GM19351 (cell line): Measurements from ENCODE around the gene CFAP73.
"Not testable (repeated sequence)": the region's sequence is repeated elsewhere in the genome, so short reads cannot be mapped to it uniquely, and the experiment has no call there.

Source experiments
- ATAC-seq: cut with Tn5 transposase; IDR thresholded peaks from one replicate; pipeline ENCODE4 v1.9.1; 2021; ENCODE audit warnings: mild to moderate bottlenecking, moderate library complexity; ENCODE audit not compliant: unreplicated experiment

The CFAP73 gene

GRCh38 chr12:113149361-113150150 lies at the start of gene CFAP73:
CFAP73 (plus strand) TSS chr12:113149724; CDS start chr12:113149858, 134 bp downstream.
- ATAC-seq = no peak

GRCh38 chr12:113099764-113100163 lies 49.8 kb upstream of the CFAP73 start:
- ATAC-seq = no peak

GRCh38 chr12:113101751-113102150 lies 47.8 kb upstream of the CFAP73 start:
- ATAC-seq = no peak

GRCh38 chr12:113102811-113103210 lies 46.7 kb upstream of the CFAP73 start:
- ATAC-seq = no peak

- no peak for ATAC-seq
Observed at GRCh38 chr12:113103756-113104450, 45.6 kb upstream of the CFAP73 start.

GRCh38 chr12:113104953-113105510 lies 44.5 kb upstream of the CFAP73 start:
- no peak for ATAC-seq

- ATAC-seq = no peak
Observed at GRCh38 chr12:113105606-113106271, 43.8 kb upstream of the CFAP73 start.

GRCh38 chr12:113106361-113106760 lies 43.2 kb upstream of the CFAP73 start:
- no peak for ATAC-seq

- no peak for ATAC-seq
Observed at GRCh38 chr12:113108308-113108707, 41.2 kb upstream of the CFAP73 start.

GRCh38 chr12:113109360-113109759 lies 40.2 kb upstream of the CFAP73 start:
- ATAC-seq = no peak

GRCh38 chr12:113109872-113110599 lies 39.5 kb upstream of the CFAP73 start:
- ATAC-seq = no peak

GRCh38 chr12:113111247-113111646 lies 38.3 kb upstream of the CFAP73 start:
- no peak for ATAC-seq

- ATAC-seq = no peak
Observed at GRCh38 chr12:113112043-113112899, 37.3 kb upstream of the CFAP73 start.

- no peak for ATAC-seq
Observed at GRCh38 chr12:113113397-113113796, 36.1 kb upstream of the CFAP73 start.

- no peak for ATAC-seq
Observed at GRCh38 chr12:113114447-113115178, 34.9 kb upstream of the CFAP73 start.

- no peak for ATAC-seq
Observed at GRCh38 chr12:113115455-113116126, 33.9 kb upstream of the CFAP73 start.

GRCh38 chr12:113116875-113117274 lies 32.6 kb upstream of the CFAP73 start:
- ATAC-seq = no peak

- not testable (repeated sequence) for ATAC-seq
Observed at GRCh38 chr12:113117684-113118083, 31.8 kb upstream of the CFAP73 start.

GRCh38 chr12:113118142-113118541 lies 31.4 kb upstream of the CFAP73 start:
- ATAC-seq = no peak
